Gastroesophageal sphincter (tissue), 4 donors: ENCODE results near the gene LIPC. TPM values are rescaled to one million over a fixed set of nuclear protein-coding genes. Genes with fewer than 3 reads are reported as not detected.

Source experiments
- ATAC-seq: fragments of 150-250 bp; one replicate; pipeline ENCODE4 v1.9.1; 2016; ENCODE audit warnings: mild to moderate bottlenecking, moderate library complexity
- H3K27ac ChIP-seq, 4 donors: fragments of 200-600 bp; sonication (generic) in 3 of 4; 1 replicate in 3 of 4; 2 replicates in 1 of 4; pipeline ENCODE4 v1.5.1; 2016 to 2019
- H3K27me3 ChIP-seq: fragments of 200-600 bp; sonication (generic); one replicate; pipeline ENCODE4 v1.5.1; 2019
- H3K36me3 ChIP-seq, 2 donors: fragments of 200-600 bp; sonication (generic); one replicate each; pipeline ENCODE4 v1.5.1; 2019; ENCODE audit warnings: control low read depth in 1 of 2
- H3K4me1 ChIP-seq, 3 donors: fragments of 200-600 bp; sonication (generic); 1 replicate in 2 of 3; 2 replicates in 1 of 3; pipeline ENCODE4 v1.5.1; 2016 to 2019; ENCODE audit warnings: control low read depth in 2 of 3
- H3K4me3 ChIP-seq, 2 donors: fragments of 200-600 bp; sonication (generic); one replicate each; pipeline ENCODE4 v1.5.1; 2019; ENCODE audit warnings: mild to moderate bottlenecking in 1 of 2, moderate library complexity in 1 of 2
- H3K9me3 ChIP-seq, 3 donors: fragments of 200-600 bp; sonication (generic); one replicate each; pipeline ENCODE4 v1.5.1; 2017 to 2019; ENCODE audit warnings: control low read depth in 2 of 3
- EP300 ChIP-seq: sonication (generic); formaldehyde crosslinking; IDR thresholded peaks from one replicate; pipeline ENCODE4 v1.6.1; 2017; ENCODE audit warnings: antibody characterized with exemption, mild to moderate bottlenecking
- POLR2A ChIP-seq, 2 donors: fragments of 450-650 bp; IDR thresholded peaks; one replicate each; pipeline ENCODE4 v1.6.1; 2017; ENCODE audit warnings: antibody characterized with exemption in 2 of 2, mild to moderate bottlenecking in 2 of 2, moderate library complexity in 1 of 2
- POLR2AphosphoS5 ChIP-seq: sonication (generic); formaldehyde crosslinking; IDR thresholded peaks from one replicate; pipeline ENCODE4 v1.6.1; 2017; ENCODE audit warnings: antibody characterized with exemption
- WGBS, 2 donors: methylation state at CpG; one replicate each; pipeline ENCODE4 v1.1.5; 2018; ENCODE audit warnings: low coverage in 1 of 2; 5-methylcytosine and 5-hydroxymethylcytosine counted together
- total RNA-seq, 4 donors: library from RNA; depleted of rRNA; stranded (reverse); fragments of >200 nt; gene quantifications; one replicate each; pipeline ENCODE4 v1.1.0, GENCODE V29; 2016
- TF ChIP-seq, protein P1 (sequence below), 4 experiments: fragments of 200-600 bp in 2 of 4; fragments of 450-650 bp in 2 of 4; sonication (generic) in 1 of 4; IDR thresholded peaks; one replicate each; pipeline ENCODE4 v1.5.1; 2017 to 2019; ENCODE audit warnings: antibody characterized with exemption in 4 of 4, mild to moderate bottlenecking in 2 of 4, moderate library complexity in 2 of 4

The LIPC gene
- total RNA-seq, 4 donors from 2014 or later, result 0.32 to 0.50 TPM; not detected in 2

DNA sequence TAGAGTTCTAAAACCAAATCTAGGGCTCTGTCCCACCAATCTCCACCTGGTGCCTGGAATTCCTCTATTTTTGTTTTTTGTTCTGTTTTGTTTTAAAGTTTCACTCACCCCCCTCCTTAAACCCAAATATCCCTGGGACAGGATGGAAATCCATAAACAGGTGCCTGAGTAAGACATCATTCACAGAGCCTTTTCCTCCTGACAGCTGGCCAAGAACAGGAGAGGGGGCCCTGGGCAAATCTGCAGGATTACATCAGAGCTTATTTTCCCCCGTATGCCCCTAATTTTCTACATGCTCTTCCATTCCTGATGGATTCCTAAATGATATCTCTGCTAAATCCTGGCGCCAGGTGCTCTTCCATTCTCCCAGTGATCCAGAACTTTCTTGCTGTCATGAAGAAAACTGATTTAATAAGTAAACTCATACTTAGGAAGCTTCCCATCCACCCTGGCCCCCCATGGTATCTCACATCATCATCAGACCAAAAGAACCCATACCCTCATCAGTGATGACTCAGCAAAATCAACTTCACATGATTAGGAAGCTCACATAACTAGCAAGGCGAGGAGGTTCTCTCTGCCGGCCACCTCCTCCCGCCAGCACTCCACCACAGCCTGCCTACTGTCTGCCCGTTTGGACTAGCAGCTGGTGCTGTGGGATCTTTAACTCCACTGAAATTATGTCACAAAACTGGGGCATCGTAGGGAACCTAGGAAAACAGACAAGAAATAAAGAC lies 61.0 kb downstream of the LIPC start:
- Histone ChIP-seq H3K27ac (no peak overlapping the region), H3K4me3 (no peak overlapping the region), H3K9me3 (peaks cover 0 to 10% (median 0%) of the 10 kb centered on the region in 3 donors), H3K27me3 (no peaks in the 10 kb centered on the region), H3K36me3 (no peaks in the 10 kb centered on the region), H3K4me1 (no peaks in the 10 kb centered on the region)
- WGBS, 2 donors, result 71 to 100% methylated on average over 1 to 7 of the region's 7 CpGs
- no peak for ATAC-seq
- no peak for TF ChIP-seq EP300
- no peak for TF ChIP-seq POLR2A (IDR thresholded peaks at IDR 0.05)
- TF ChIP-seq, protein P1, sequence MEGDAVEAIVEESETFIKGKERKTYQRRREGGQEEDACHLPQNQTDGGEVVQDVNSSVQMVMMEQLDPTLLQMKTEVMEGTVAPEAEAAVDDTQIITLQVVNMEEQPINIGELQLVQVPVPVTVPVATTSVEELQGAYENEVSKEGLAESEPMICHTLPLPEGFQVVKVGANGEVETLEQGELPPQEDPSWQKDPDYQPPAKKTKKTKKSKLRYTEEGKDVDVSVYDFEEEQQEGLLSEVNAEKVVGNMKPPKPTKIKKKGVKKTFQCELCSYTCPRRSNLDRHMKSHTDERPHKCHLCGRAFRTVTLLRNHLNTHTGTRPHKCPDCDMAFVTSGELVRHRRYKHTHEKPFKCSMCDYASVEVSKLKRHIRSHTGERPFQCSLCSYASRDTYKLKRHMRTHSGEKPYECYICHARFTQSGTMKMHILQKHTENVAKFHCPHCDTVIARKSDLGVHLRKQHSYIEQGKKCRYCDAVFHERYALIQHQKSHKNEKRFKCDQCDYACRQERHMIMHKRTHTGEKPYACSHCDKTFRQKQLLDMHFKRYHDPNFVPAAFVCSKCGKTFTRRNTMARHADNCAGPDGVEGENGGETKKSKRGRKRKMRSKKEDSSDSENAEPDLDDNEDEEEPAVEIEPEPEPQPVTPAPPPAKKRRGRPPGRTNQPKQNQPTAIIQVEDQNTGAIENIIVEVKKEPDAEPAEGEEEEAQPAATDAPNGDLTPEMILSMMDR (IDR thresholded peaks at IDR 0.05), result no peak
- no peak for TF ChIP-seq POLR2AphosphoS5

- no peak overlapping the region for H3K4me3 ChIP-seq
- H3K27ac ChIP-seq, result no peak overlapping the region
- no peaks in the 10 kb centered on the region for H3K27me3 ChIP-seq
- H3K4me1 ChIP-seq, result no peaks in the 10 kb centered on the region
- peaks cover 0 to 2% (median 0%) of the 10 kb centered on the region in 3 donors for H3K9me3 ChIP-seq
- TF ChIP-seq POLR2AphosphoS5 (no peak), EP300 (no peak), POLR2A (IDR thresholded peaks at IDR 0.05) (no peak)
- TF ChIP-seq, protein P1 (IDR thresholded peaks at IDR 0.05), result no peak
- ATAC-seq, result no peak
- 83 to 88% methylated on average over 1 of the region's 1 CpG for WGBS, 2 donors
- no peaks in the 10 kb centered on the region for H3K36me3 ChIP-seq
These were observed 62.8 kb downstream of the LIPC start for GRCh38 chr15:58494567-58494966.

GRCh38 chr15:58495891-58496408 lies 64.2 kb downstream of the LIPC start:
- TF ChIP-seq POLR2A (IDR thresholded peaks at IDR 0.05) (no peak), EP300 (no peak), POLR2AphosphoS5 (no peak)
- TF ChIP-seq, protein P1 (IDR thresholded peaks at IDR 0.05), result no peak
- Histone ChIP-seq H3K9me3 (no peaks in the 10 kb centered on the region), H3K4me3 (no peak overlapping the region), H3K27me3 (no peaks in the 10 kb centered on the region), H3K27ac (no peak overlapping the region), H3K36me3 (no peaks in the 10 kb centered on the region), H3K4me1 (no peaks in the 10 kb centered on the region)
- WGBS, 2 donors, result 86 to 88% methylated on average over 3 of the region's 3 CpGs
- no peak for ATAC-seq

- no peaks in the 10 kb centered on the region for H3K9me3 ChIP-seq
- no peak overlapping the region for H3K27ac ChIP-seq
- no peak for ATAC-seq
- TF ChIP-seq EP300, result no peak
- TF ChIP-seq, protein P1 (IDR thresholded peaks at IDR 0.05), result no peak
- no peak for TF ChIP-seq POLR2A (IDR thresholded peaks at IDR 0.05)
- TF ChIP-seq POLR2AphosphoS5, result no peak
- no peaks in the 10 kb centered on the region for H3K4me1 ChIP-seq
- no peaks in the 10 kb centered on the region for H3K27me3 ChIP-seq
- H3K36me3 ChIP-seq, result no peaks in the 10 kb centered on the region
- WGBS, 2 donors, result 88 to 90% methylated on average over 5 of the region's 9 CpGs
- H3K4me3 ChIP-seq, result no peak overlapping the region
These were observed 65.4 kb downstream of the LIPC start for GRCh38 chr15:58497046-58497785.
